PC-9 (cell line): ENCODE results near the gene CREBBP.

Source experiments
- CTCF ChIP-seq: fragments of 200-600 bp; sonication (generic); conservative IDR thresholded peaks from 2 replicates; pipeline ENCODE4 v1.6.1; 2017; ENCODE audit warnings: mixed run types, antibody characterized with exemption, mild to moderate bottlenecking, moderate library complexity
- EZH2 ChIP-seq: fragments of 200-600 bp; sonication (generic); IDR thresholded peaks from 2 replicates; pipeline ENCODE4 v1.8.0; 2017; ENCODE audit warnings: antibody characterized with exemption, low read depth

- no peak for TF ChIP-seq CTCF
- no peak for TF ChIP-seq EZH2
These were observed 41.7 kb upstream of the CREBBP start for GRCh38 chr16:3922241-3922640.
